ENCODE measurements around the gene PRDM12.

The PRDM12 gene

DNA sequence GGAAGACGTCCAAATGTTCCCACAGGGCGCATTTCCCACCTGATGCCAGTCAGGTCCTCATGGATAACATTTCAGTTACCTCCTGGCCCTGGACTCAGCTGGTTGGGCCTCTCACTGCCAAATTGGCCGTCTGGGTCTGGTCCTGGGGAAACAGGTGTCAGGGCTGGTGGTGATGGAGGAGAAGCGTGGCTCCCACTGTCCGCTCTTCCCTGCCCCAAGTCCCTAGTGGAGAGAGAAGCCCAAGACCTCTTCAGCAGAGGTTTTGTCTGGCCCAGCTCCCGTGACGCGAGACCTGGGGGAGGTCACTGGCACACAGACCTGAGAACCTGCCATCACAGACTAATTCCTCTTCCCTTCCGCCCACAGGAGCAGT, 27.8 kb upstream of the PRDM12 start:
- no peak for DNase-seq

- no peak for DNase-seq
These were observed 25.9 kb upstream of the PRDM12 start for GRCh38 chr9:130638284-130639123.

DNA sequence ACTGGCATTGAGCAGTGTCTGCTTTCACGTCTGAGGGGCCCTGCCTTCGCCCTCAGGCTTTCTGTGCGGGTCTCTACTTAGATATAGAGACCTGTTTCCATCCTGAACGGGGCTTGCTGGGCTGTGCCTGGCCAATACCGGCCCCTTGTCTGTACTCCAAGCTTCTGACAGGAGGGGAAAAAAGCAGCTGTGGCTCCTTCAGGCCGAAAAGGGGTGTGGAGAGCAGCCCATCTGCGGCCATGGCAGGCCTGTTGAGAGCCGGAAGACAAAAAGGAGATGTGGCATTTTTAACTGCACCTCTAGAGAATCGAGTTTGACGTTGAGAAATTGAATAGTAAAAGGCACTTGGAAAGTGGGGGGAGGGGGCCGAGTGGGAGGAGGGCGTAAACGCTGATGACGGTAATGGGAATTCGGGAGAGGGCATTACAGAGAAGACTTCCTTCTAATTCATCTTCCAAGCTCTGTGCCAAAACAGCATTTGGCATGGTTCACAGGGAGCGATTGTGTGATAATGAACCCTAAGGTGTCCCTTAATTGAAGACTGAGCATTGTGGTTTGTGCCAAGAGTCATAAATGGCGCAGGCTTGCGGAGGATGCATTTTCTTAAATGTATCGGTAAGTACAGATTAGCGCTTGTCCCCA, 25.1 kb upstream of the PRDM12 start:
- no peak for DNase-seq

DNA sequence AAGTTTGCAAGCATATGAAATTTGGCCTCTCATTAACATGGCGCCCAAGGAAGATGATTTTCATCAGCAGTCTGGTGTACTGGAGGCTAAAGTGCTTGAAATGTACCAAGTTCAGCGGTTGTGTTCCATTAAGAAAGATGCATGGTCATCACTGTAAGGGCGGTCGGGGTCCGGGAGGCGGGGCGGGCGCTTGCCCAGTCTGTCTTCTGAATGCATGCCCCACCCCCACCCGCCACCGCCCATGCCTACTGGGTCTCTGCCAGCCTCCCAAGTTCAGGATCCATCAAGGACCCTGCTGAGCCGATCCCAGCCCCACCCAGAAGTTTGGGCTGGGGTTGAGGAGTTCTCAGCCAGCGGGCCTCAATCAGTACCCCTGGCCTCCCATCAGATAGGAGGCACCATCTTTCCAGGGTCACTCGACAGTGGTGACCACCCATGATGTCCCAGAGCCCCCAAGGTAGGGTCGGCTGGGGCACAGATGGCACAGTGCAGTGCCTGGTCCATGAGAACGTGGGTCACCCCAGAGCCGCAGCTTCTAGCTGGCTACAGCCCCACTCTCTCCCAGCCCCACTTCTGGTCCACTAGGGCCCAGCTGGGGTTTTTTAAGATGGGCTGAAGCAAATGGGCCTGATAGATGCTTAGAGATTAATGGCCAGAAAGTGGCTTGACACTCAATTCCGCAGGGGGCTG, 24.4 kb upstream of the PRDM12 start:
- DNase-seq = no peak

DNA sequence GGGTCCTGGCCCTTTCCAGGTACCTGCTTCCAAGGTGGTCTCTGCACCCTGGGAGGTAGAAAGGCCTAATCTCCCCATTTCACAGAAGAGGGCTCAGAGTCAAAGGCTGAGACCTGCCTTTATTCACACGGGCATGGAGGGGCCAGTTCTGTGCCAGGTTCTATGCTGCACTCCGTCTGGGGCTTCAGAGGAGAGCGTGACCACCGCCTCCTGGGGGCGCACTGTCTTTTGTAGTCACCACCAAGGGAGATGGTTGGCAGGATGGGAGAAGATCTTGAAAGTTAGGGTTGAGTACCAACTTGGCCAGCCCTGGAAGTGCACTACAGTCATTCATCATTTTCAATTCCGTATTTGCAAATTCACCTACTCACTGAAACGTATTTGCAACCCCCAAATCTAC, 23.7 kb upstream of the PRDM12 start:
- DNase-seq = no peak

DNA sequence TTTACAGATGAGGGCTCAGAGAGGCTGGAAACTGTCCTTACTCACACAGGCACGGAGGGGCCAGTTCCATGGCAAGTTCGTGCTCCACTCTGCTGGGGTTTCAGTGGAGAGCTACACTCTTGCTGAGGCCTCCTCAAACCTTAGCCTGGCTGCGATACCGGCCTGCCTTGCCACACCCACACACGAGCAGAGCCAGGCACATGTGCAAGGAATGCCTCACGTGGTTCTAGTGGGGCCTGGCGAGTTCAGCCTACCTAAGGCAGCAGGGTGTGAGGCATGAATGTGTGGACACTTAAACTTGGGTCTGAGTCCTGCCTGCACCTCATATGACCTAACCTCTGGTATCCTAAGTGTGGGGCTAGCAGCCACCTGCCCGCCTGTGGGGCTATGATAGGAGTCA, 21.5 kb upstream of the PRDM12 start:
- DNase-seq = no peak

- DNase-seq = no peak
These were observed 13.2 kb upstream of the PRDM12 start for GRCh38 chr9:130651221-130651620.

DNA sequence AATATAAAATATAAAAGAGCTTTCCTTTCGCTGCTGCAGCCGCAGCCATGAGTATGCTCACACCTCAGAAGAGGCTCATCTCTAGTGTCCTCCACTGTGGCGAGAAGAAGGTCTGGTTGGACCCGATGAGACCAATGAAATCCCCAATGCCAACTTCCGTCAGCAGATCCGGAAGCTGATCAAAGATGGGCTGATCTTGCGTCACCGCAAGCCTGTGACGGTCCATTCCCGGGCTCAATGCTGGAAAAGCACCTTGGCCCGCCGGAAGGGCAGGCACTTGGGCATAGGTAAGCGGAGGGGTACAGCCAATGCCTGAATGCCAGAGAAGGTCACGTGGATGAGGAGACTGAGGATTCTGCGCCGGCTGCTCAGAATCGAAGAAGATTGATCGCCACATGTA, 12.6 kb upstream of the PRDM12 start:
- DNase-seq = no peak

DNA sequence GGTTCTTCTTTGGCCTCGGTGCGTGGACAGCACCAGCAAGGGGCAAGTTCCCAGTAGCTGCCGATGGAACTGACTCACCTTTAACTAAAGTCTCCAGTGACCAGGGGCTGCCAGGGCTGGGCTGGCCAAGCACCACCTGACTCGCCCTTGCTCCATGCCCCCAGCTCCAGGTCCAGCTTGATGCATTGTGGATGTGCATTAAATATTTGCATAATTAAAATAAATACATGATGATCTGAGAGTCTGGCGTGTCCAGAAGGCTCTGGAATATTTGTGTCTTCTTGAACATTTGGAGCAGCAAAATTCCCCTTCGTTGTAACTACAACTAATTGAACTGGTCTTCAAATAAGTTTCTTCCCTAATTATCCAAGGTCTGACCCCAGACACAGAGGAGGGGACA, 9.5 kb upstream of the PRDM12 start:
- DNase-seq = no peak

- DNase-seq = no peak
These were observed 5.3 kb upstream of the PRDM12 start for GRCh38 chr9:130658893-130659698.

GRCh38 chr9:130659699-130660248, 4.6 kb upstream of the PRDM12 start:
- DNase-seq = no peak

GRCh38 chr9:130660326-130660682, 4.1 kb upstream of the PRDM12 start:
- no peak for DNase-seq

GRCh38 chr9:130660683-130661450, 3.5 kb upstream of the PRDM12 start:
- DNase-seq = no peak

DNA sequence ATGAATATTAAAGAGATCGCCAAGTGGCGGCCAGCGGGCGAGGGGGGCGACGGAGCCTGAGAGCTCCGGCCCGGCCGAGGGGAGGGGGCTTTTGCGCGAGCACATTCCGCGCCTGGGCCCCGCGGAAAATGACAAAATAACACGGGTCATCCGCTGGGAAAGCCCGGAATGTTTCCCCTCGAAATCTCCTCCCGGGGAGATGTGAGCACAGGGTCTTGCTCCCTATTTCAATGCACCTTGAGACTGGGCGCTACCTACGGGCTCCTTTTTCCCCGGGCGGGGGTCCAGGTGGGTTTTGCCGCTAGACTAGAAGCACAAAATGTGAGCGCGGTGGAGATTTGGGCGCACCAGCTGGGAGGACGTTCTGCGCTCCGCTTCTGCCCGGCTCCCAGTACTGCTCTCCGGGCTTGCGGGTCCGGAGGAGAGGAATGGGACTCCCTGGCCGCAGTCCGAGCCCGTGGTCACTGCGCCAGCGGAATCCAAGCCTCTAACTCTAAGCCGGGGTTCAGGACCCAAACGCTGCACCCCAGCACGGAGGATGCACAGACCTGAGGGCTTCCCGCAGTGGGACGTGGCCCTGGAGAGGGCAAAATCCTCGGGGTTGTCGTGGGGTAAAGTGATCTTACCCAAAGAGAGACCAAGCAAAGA, 2.8 kb upstream of the PRDM12 start:
- no peak for DNase-seq

GRCh38 chr9:130662099-130662969, 2.1 kb upstream of the PRDM12 start:
- DNase-seq = no peak

DNA sequence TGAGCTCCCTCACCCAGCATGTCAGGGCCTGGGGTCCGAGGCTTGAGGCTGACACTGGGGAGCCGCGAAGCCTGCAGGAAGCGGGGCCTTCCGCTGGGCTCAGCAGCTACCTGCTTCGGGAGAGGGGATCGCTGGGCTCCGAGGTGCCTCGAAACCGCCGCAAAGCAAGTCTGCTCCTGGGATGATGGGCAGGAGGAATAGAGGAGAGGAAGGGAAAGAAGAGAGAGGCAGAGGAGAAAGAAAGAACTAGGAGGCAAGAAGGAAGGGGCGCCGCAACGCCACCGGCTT, 1.5 kb upstream of the PRDM12 start:
- DNase-seq = no peak

GRCh38 chr9:130663258-130663976, 977 bp upstream of the PRDM12 start:
- no peak for DNase-seq

- DNase-seq = no peak
These were observed 480 bp upstream of the PRDM12 start for GRCh38 chr9:130663977-130664250.

DNA sequence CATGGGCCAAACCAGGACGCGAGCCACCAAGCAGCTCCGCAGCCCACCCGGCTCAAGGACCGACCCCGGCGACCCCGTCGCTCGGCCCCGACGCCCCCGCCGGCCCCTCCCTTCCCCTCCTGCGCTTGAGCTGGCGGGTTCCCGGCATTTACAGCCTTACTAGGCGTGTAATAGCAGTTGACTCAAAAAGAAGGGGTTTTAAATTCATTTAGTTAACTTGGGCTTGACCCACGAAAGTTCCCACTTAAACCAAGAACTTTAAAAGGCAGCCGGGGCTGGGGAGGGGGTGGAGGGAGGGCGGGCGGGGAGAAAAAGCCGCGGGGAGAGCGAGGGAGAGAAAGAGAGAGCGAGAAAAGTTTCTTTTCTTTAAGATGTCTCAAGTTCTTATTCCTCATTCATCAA, 636 bp downstream of the PRDM12 start:
- no peak for DNase-seq
